NCI-H2107 (cell line): ENCODE measurements around the gene CCDC12.

Experiments
- DNase-seq: peaks from one replicate; lab custom pipeline; 2025; lab: John Stamatoyannopoulos, UW

Gene CCDC12

GRCh38 chr3:46892285-46893145 is 84.0 kb downstream of the CCDC12 start:
- DNase-seq: no peak

- DNase-seq: no peak
Observed at GRCh38 chr3:46891132-46891531, 85.4 kb downstream of the CCDC12 start.

DNA sequence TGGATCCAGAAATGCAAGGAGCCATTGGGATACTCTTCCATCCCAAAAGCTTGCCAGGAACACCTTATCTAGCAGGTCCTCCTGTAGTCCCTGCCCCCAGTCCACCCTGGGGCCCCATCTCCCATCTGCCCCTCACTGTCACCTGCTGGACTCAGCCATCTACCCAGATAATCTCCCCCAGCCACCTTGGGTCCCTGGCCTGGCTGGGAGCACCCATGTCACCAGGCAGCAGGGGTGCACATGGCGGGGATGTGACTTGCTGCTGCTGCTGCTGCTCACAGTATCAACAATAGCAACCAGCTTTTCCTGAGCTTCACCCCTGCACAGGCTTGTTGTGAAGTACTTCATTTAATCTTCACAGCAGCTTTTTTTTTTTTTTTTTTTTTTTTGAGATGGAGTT is 86.4 kb downstream of the CCDC12 start:
- no peak for DNase-seq

- no peak for DNase-seq
Observed at GRCh38 chr3:46889381-46890110, 87.0 kb downstream of the CCDC12 start.

GRCh38 chr3:46888705-46889104 is 87.8 kb downstream of the CCDC12 start:
- DNase-seq: no peak

DNA sequence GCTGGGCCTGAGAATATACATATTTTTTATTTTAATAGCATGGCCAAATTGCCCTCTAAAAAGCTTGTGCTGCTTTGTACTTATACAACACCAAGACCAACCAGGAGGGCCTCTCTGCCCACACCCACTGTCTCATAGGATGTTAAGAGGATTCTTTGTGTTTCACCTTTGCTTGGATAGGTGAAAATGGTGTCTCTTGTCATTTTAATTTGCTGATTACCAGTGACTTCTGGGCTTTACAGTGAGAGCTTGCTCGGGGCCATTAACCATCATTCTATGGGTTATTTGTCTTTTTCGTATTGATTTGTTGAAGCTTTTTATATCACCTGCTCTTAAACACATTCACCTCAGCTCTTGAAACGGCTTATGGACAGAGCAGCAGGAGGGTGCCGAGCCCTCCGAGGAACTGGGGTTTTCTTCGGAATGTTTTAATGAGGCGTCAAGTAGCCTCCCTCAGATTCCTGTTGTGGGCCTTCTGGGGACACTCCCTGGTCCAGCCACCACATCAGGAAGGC is 88.5 kb downstream of the CCDC12 start:
- no peak for DNase-seq

- DNase-seq: no peak
Observed at GRCh38 chr3:46885612-46886011, 90.9 kb downstream of the CCDC12 start.

DNA sequence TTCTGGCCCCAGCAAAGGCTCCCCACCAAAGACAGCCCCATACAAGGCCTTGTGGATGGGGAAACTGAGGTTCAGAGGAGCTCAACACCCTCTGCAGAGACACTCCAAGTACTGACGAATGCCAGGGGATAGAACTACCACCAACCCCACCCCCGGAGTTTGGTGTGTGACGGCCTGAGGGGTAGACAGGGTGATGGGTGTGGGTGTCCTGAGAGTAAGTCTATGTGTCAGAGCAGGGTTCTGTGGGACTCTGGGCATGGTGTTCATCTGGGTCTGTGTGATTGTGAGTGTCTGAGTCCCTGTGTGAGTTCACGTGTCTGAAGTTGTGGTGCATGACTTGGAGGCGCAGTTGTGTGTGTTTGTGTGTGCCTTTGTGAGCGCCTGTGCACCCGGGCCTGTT is 91.6 kb downstream of the CCDC12 start:
- no peak for DNase-seq

DNA sequence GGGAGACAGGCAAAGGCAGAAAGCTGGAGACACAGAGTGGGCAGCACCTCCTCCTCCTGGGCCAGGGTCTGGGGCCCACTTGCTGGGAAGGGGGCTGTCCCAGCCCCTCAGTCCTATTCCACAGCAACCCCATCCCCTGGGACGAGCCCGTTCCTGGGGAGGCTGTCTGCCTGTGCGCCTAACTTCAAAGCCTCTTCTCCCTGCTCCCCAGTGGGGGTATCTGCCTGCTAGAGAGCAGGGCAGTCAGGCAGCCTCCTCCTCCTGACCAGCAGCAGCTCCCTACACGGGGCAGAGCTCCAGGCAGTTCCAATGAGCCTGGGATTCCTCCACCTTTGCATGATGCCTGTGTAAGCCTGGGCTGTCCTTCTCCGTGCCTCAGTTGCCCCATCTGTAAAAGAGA is 92.1 kb downstream of the CCDC12 start:
- DNase-seq: no peak

- no peak for DNase-seq
Observed at GRCh38 chr3:46883830-46884185, 92.7 kb downstream of the CCDC12 start.

DNA sequence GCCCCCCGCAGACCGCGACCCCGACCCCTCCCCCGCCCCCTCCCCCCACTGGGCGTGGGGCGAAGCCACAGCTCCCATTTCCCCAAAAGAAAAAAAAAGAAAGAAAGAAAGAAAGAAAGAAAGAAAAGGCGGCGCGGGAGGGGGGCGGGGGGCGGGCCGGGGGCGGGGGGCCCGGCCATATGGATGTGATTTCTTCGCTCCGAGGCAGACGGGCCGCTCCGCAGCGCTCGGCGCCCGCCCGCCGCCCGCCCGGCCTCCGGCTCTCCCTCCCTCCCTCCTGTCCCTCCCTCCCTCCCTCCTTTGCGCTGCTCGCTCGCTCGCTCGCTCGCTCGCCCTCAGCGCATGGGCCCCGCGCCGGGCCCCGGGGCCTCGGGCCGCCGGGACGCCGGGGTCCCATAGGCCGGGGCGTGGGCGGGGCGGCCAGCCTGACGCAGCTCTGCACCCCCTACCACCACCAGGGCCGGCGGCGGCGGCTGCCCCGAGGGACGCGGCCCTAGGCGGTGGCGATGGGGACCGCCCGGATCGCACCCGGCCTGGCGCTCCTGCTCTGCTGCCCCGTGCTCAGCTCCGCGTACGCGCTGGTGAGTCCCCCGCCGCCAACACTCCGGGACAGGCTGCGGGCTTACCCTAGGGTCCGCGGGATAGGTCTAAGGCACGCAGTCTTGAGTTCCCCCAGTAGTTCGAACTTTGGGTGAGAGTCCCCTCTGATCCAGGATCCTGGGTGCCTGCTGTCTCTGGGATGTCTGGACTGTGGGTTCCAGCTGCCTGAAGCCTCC is 93.3 kb downstream of the CCDC12 start:
- no peak for DNase-seq

DNA sequence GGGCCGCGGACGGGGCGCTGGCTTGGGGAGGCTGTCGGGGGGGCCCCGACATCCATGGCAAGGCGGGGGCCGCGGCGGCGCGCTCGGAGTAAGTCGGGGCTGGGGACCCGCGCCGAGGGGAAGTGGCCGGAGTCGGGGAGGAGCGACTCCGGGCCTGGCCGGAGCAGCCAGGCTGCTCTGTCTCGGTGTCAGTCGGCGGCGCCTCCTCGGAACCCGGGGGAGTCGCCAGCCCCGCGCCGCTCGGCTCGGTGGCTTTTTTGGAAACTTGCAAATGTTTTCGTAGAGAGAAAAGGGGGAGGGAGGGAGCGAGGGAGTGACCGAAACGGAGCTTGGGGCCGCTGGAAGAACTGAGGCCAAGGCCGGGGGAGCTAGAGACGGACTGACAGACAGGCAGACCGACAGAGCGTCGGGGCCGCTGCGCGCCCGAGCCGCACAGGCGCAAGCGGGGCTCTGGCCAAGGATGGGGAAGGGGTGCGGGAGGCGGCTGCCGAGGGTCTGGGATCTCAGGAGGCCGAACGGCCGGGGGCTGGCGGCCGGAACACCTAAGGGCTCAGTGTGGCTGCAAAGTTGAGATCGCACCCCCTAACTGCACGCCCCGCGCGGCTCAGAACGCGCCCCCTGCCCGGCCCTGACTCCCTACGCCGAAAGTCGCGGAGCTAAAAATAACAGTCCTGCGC is 94.0 kb downstream of the CCDC12 start:
- DNase-seq: no peak

- DNase-seq: no peak
Observed at GRCh38 chr3:46881596-46882376, 94.8 kb downstream of the CCDC12 start.

DNA sequence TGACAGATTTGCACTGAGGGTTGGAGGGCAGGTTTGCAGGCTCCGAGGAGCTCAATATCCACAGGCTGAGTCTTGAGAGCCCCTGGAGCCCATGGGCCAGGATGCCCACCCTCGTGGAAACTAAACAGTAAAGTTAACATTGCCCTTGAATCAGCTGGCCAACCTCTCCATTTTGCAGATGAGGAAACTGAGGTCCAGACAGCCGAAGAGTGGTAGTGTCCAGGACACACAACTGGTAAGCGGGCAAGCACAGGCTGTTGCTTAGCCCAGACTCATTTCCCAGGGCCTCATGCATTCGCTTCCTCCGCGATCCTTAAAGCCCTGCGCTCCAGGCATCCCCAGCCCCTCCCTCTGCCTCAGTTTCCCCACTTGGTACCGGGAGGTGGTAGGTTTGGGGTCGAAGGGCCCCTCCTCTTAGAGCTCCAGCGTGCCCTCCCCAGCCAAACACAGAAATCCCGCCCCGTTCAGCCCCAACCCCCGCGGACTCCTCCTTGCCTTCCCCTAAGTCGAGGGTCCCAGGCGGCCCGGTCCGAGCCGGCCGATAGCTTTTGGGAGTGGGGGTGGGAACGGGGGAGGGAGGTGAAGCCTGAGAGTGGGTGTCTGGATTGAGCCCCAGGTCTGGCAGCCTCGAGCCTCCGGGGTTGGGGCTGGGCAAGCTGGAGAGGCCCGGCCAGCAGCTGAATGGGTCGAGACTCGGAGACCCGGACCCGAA is 95.5 kb downstream of the CCDC12 start:
- DNase-seq: no peak

DNA sequence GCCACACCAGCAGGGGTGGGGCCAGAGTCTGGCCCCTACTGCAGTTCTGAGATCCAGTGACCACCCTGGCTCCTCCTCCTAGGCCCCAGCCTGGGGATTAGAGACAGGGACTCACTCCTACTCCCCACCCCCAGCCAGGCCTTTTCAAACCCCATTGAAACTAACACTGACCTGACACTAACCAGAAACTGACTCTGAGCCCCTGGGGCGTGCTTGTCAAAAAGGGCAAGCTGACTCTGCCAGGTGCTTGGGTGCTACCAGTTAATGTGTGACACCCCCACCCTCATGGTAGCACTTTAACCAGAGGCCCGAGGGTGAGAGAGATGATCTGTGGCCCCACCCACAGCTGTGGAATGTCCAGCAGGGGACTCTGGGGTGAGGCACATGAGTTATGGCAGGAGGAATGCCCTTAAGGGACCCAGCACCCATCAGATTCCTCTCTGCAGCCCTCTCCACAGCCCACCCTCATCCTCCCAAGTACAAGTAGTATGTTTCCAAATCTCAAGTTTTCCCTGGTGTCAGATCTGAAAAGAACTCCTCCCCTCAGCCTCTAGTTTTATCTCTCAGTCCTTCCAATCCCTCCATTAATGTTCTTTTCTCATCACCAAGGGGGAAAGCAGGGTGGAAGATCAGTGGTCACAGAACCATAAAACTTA is 97.6 kb downstream of the CCDC12 start:
- no peak for DNase-seq

- no peak for DNase-seq
Observed at GRCh38 chr3:46877406-46878125, 99.0 kb downstream of the CCDC12 start, which contains the start of gene PTH1R. TSS of gene PTH1R (plus strand) at chr3:46877721. CDS start at chr3:46883560, 5,839 bp downstream.

DNA sequence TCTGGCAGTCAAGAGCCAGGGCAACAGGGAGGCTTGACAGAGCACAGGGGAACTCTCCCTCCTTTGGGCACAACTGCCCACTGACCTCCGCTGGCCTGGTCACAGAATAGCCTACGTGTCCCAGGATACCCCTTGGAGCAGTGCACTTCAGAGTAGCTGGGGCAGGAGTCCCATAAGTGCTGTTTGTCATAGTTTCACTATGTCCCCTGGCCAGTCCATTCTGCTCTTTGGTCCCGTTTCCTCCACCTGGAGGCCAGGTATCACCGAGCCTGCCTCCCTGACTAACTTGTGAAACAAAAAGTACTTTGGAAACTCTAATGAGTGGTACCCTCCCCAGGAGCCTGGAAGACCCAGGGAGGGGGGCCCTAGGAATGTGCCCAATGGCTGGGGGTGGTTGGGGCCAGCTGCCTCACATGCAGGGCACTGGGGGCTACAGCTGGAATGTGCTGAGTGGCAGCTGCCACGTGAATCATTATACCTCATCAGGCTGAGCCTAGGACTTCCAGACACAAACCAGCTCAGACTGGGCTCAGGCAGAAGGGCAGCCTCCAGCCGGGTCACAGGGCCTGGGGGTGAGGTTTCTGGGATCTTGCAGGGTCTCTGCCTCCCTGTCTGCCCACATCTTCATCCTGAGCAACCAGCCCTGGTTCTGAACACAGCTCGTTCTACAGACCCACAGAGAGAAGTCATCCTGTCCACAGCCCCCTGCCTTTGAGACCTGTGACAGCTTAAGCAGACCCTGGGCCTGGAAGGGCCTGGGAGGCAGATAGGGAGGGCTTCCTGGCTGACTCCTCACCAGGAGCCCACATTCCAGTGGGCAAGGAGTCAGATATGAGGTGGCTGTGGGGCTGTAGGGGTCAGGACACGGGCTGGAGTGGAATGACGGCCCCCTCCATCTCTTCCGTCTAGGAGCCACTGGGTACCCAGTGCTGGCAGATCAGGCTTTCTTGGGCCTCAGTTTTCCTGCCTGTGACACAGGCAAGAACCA is 99.9 kb downstream of the CCDC12 start:
- no peak for DNase-seq

DNA sequence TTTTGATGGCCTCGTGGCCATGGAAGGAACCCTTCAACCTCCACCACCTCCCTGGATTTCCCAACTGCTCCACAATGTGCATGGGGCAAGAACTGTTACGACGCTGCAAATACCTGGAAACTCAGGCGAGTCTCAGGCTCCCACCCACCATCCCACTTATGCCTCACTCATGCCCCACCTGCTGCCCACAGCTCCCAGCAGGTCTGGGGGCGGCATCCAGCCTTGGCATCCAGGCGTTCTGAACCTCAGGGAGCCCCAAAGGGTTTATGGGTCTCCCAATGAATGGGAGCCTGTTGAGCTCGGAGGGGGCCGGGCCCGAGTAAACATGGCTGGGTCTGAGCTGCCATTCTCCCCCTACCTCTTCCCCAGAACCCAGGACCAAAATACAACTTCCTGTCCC is 101.0 kb downstream of the CCDC12 start:
- no peak for DNase-seq
